HT-29 (cell line): Measurements from ENCODE around the gene ARL3. TPM values are rescaled to one million over a fixed set of nuclear protein-coding genes. Genes with fewer than 3 reads are reported as not detected.

ENCODE experiments used
- DNase-seq: peaks from one replicate; pipeline ENCODE4 v3.0.0-alpha.2; 2015; ENCODE audit warnings: low spot score
- total RNA-seq: library from RNA; depleted of rRNA; stranded (reverse); fragments of >200 nt; shearing (Covaris generic); gene quantifications from 2 replicates; pipeline ENCODE4 v1.2.3, GENCODE V29; 2014

ARL3 gene
- total RNA-seq, 1 experiment from 2014 or later, result 6.0 TPM

DNA sequence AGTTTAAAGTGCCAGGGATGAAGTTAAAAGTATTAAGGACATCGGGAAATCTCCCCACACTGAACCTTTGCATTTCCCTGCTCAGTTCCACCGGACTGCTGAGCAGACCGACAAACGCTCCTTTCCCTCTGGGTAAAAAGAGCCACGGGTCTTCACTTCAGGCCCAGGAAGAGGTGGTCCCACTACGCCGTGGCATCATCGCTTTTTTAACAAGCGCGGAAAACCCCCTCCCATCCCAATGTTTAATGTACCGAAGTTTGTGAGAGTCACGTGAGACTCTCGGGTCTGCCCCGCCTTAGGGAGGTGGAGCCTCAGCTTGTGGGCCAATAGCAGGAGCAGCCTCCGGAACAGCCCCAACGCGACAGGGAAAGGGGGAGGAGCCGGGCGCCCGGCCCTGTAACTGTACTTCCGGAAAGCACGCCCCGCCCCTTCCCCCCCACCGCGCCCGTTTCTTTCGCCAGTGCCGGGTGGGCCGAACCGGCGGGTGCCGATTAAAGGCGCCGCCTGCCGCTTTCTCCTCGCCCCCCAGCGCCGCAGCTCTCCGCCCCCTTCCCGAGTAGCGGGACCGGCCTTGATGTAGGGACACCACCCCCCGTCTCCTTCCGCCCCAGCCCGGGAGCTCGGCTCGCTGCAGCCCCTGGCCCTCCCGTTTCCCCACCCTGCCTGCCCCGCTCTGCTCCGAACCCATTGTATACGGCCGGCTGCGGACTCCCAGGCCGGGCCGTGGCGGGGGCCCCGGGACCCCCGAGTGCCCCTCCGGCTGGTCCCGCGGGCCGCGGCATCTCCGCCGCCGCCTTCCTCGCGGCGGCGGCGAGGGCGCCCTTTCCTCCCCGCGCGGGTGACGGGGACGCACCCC is 72.1 kb downstream of the ARL3 start:
- peak; percentile 95 for DNase-seq

DNA sequence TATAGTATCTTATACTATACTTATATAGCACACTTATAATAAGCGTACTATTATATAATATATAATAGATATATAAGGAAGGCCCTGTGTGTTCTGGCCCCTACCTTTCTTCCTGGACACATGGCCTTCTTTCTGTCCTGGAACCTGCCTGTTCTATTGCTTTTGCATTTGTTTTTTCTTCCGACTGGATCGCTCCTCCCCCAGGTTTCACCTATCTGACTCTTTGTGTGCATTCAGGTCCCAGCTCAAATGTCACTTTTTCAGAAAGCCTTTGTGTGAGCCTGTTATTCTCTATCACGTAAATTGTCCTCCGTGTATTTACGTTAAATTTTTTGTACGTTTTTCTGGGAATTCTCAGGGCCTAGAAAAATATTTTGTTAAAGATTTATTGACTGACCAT is 72.8 kb downstream of the ARL3 start:
- no peak for DNase-seq

DNA sequence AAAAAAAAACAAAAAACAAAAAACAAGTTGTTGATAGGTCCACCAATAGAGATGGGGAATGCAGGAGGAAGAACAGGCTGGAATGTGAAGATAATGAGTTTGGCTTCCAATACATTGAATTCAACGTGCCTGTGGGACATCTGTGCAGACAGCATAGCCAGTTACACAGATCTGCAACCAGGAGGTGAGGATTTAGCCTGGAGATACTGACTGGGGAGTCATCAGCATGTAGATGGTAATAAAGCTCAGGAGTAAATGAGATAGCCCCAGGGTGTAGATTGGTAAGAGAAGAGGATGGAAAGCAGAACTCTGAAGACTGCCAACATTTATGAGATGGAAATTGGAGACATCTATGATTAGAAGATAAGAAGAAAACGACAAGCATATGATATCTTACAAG is 74.7 kb downstream of the ARL3 start:
- no peak for DNase-seq

DNA sequence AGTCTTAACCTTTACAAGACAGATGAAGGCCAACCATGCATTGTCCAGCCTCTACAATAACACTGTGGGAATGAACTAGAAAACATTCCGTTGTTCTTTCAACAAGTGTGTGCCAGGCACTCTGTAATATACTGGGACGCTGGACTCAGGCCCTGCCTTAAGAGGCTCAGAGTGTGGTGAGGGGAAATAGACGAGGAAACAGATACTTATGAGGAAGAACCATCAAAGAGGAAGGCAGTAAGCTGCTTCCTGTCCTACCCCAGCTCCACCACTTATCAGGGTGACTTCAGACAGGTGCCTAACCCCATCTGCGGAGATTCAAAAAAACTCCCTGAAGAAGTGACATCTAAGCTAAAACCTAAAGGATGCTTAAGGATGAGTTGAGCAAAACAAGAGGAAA is 78.8 kb downstream of the ARL3 start:
- DNase-seq, result no peak

DNA sequence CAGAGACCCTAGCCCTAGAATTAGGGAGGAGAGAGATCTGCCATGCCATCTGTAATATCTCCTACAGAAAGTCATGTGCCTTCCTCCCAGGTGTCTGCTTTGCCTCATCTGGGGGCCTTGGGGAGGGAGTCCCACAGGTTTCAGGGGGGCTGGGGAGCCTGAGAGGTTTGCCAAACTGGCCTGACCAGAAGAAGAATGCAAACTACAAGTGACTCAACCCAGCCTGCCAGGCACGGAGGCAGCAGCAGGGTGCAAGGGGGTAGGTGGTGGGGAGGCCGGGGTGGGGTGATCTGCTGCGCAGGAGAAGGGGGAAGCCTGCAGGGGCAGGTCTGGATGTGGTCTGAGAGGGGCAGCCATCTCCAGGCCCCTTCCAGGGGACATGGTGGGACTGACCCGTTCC is 79.5 kb downstream of the ARL3 start:
- no peak for DNase-seq

DNA sequence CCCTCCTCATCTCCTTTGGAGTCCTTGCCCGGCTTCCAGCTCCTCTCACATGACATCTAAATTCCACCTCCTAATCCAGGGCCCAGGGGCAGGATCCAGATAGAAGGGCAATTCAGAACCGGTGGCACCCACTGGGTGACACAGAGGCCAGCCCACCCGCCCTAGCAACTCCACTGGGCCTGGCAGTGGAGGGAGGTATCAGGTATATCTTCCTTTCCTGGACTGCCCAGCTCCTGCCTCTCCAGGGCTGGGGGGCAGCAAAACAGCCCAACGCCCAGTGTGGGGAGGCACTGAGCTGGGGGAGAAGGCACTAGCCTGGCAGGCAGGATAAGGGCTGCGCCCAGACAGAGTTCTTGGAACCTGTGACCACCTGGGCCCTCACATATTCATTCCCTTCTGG is 80.3 kb downstream of the ARL3 start:
- DNase-seq, result no peak

DNA sequence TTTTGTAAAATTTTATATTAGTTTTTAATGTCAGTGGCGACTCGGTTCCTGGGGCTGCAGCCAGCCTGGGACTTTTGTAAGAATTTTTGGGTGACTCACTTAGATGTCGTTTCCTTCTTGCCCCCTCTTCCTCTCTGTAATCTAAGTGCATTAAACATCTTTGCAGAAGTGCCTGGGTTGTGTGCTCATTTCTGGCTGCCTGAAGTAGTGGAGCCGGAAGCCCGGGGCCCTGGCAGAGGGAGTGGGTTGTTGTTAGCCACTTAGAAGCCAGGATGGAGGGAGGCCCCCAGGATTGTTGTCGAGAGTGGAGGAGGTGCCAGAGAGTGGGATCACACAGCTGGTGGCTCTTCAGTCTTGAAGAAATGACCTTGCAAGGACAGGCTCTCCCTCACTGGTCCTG is 80.9 kb downstream of the ARL3 start:
- no peak for DNase-seq

DNA sequence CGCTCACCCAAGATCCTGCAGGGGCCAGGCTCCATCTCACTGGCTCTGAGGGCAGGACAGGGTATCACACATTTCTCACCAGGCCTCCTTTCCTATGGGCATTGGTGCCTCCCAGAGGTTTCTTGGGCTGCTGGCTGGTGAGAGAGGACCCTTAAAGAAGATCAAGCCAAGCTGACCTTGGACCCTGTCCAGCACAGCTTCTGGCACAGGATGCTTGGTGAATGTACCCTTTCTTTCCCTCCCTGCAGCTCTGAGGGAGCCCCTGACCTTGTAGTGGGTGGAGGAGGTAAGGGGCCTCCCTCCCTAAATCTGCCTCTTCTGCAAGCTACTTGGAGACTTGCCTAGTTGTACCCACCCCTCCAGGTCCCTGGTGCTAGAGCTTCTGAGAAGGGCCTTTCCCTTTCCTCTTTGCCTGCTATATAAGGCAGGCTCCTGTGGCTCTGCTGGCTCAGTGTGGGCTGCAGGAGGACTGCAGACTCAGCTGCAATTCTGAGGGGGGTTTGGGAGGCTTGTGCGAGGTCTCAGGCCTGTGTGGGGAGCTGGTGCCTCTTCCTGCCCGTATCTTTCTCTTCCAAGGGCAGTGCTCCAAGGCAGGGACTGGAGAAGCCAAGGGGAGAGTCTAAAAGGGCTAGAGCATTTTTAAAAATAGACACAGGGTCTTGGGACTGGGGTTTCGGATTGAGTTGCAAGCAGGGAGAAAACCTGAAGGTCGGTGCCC is 81.6 kb downstream of the ARL3 start:
- no peak for DNase-seq

DNA sequence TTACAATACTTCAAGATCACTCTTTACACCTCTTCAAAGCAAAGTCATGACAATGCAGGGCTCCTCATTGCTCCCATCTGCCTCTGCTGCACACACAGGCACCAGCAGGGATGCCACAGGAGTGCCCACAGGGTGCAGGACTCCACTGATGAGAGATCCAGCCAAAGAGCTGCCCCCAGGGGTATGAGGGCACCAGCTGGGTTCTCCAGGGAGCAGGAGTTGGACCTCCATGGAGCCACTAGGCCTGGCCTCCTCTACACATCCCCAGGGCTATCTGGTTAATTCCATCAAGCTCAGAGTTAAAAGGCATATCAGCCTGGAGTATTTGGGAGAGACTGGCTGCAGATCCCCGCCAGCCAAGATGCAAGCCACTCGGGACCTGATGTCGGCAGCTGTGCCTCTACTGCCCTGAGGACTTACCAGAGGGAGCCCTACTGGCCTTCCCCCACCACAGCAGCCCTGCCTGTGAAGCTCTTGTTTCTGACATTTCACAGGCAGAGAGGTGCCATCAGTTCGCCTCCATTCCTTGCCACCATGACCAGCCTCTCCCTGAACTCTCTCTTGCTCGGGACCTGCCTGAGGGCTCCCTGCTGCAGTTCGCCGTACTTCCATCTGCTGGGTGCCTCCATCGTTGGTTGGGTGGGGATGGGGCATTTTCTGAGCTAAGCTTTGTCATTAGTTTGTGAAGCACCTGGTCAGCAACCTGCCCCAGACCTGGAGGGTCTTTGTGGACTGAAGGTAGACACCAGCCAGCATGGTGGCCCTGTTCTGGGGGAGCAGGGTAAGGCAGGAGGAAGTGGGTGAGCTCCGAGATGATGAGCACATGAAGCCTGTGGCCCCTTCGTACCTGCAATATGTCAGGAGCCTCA is 82.4 kb downstream of the ARL3 start:
- DNase-seq, result no peak

DNA sequence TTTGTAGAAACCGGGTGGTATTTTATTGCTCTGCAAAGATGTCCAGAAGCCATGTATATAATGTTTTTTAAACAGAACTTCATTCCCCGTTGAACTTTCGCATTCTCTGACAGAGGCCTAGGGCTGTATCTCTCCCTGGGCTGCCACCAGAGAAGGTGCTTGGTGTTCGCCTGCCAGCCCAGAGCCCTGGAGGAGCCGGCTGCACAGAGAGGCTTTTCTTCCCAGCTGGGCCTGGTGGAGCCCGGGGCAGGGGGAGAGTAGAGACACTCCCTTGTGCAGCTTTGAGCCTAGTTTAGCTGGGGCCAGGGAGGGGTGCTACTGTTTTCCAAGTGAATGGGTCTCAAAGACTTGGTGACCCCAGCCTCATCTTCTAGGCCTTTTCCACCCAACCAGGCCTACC is 83.5 kb downstream of the ARL3 start:
- no peak for DNase-seq

DNA sequence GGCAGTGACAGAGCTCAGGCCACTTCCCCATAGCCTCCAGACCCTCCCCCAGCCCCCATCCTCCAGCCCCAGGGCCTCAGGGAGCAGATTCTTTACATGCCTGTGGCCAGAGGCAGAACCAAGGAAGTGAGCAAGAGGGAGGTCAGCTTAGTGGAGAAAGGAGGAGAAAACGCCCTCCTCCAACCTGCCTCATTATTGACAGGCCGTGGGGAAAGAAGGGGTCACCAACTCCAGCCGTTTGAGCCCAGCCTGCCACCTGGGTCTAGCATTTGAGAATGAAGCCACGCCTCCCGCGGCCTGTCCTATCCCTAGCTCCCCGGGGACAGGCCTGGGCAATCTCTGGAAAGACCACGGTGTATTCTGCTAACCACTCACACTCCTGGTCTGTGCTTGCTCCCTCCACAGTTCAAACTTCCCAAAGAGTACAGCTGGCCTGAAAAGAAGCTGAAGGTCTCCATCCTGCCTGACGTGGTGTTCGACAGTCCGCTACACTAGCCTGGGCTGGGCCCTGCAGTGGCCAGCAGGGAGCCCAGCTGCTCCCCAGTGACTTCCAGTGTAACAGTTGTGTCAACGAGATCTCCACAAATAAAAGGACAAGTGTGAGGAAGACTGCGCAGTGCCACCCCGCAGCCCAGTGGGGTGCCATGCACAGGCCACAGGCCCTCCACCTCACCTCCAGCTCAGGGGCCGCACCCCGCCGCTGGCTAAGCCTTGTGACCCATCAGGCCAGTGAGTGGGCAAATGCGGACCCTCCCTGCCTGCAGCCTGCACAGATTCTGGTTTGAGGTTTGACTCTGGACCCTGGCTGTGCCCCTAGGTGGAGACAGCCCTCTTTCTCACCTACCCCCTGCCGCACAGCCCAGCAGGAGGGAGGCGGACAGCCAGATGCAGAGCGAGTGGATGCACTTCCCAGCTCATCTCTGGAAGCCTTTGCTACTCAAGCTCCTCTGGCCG is 84.3 kb downstream of the ARL3 start:
- DNase-seq, result no peak

DNA sequence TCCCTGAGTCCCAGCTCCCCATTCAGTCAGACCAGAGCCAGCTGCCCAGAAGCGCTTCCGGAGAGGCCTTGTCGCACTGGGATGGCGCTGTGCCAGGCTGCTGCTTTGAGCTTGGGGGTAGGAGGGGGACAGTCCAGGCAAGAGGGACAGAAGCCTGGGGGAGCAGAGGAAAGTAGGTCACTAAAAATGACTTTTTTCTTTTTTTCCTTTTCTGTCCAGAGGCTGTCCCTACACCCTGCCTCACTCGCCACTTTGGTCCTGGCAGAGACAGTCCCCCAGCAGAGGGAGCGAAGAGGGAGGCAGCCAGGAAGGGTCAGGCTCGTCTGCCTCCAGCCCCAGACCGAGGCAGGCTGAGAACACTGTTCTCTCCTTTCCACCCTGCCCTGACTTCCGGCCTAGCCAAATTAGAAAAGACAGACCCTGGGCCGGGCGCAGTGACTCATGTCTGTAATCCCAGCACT is 85.7 kb downstream of the ARL3 start:
- no peak for DNase-seq

DNA sequence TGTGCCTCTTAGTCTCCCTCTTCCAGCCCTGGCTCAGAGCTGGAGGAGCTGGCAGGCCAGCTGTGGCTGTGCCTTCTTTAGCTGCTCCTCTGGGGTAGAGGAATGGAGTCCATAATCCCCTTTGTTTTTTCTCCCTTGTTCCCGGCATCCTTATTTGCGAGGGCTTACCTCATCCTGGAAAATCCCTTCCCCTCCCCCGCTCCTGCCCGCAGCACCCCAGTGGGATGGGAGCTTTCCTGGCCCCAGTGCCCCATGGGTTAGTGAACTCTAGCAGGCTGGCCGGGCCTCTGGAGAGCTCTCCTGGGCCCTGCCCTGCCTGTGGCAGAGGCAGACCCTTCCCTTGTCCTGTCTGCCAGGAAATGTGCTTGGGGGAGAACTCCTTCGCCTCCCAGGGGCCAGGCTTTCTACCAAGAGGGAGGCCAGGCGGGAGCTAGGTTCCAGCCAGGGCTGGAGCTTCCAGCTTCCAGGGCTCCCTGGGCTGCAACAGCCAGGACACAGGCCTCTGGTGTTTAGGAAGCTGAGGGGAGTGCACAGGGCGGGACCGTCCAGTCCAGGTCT is 86.4 kb downstream of the ARL3 start:
- no peak for DNase-seq

DNA sequence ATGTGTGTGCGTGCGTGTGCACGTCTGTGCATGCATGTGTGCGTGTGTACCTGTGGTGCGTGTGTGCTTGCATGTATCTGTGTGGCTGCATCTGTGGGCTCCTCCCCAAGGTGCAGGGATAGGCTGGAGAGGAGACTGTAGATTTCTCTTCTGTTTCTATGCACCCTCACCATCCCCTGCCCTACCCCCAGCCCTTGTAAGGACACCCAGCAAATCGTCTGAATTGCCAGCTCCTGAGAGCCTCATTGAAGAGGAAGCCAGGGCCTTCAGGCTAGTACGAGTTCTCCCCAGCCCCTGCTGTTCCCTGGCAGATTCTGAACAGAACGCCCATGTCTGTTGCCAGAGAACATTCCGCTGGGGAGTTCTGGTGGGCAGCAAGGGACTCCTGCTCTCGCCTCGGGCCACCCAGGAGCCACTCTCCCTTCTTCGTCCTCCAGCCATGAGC is 86.9 kb downstream of the ARL3 start:
- no peak for DNase-seq

DNA sequence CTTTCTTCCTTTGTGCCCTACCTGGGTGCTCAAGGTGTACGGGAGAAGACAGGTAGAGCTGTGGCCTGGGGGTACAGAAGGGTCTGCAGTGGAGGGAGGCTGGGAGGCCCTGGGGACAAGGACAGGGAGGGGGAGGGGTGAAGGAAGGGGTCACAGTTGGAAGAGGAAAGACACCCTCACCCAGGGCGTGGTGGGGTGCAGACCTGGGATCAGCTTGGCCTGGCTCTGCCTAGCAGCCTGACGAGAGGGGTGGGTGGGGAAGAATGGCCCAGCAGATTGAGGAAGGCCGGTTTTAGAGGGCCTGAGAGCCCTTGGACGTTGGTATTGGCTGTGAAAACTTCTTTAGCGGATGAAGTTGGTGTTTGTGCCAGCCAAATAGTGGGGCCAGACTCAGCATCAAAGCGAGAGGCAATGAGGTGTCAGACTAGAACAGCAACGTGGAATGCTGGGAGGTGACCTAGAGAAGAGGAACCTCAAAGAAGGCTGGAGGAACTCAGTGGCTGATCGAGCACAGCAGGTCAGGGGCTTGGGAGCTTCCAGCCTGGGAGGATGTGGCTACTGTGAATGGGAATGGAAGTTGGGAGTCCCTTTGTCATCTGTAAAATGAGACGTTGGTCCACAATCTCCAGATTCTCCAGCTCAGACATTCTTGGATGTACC is 88.0 kb downstream of the ARL3 start:
- no peak for DNase-seq

DNA sequence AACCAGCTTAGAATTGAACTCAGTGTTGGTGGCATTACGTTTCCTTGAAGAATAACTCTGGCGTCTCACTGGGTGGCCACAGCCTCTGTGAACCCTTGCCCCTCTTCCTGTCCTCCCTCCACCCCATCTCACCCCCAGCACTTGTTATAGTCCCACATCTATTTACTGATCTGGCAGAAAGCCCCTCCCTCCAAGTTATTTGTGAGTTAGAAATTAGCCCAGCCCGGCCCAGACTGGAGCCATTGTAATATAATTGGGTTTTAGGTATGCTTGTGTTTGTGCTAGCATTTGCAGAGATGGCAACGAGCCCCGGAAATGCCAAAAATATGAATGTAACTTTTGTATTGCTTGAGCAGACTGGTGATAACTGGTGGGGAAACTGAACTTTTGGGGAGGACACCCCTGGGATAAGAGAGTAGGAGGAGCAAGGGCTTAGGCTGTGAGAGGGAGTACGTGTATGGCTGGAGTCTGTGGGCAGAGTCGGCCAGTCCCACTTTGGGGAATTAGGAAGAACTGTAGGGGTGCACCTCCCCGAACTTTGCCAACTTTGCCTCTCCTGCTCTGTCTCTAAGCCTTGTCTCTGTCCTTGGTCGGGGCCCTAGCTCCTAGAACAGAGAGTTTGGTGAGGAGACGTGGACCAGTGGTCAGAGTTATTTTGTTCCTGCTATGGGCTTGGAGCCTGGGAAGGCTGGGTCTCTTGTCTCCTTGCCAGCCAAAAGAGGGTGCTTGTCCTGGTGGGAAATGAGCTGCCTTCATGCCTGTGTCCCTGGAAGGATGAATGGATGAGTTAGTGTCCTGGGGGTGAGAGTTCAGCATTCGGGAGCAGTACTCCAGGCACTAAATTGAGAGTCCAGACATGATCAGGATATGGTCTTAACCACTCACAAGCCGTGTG is 89.2 kb downstream of the ARL3 start:
- no peak for DNase-seq

DNA sequence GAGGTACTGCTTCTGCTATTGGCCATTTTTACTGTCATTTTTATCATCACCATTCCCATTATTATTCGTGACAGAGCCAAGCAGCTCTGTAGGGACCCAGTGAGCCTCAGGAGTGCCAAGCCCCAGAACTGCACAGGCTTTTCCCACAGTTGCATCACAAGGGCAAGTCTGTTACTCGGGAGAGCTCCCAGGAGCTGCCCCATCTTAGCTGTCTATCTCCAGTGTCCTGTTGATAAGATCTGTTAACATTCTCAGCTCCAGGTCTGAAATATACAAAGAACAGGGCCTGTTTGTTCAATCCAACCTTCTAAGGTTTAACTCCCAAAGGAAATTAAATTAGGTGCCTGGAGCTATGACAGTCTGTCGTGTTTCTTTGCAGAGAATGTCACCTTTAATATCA is 90.1 kb downstream of the ARL3 start:
- DNase-seq, result no peak
